HG02938 (cell line): ENCODE data around the gene RARS2.
"Not testable (repeated sequence)": the region's sequence is repeated elsewhere in the genome, so short reads cannot be mapped to it uniquely, and the experiment has no call there.

ENCODE experiments used
- ATAC-seq: cut with Tn5 transposase; IDR thresholded peaks from one replicate; pipeline ENCODE4 v1.9.1; 2021; ENCODE audit warnings: mild to moderate bottlenecking, moderate library complexity; ENCODE audit not compliant: unreplicated experiment

RARS2 gene

GRCh38 chr6:87504441-87504840 is 85.3 kb downstream of the RARS2 start:
- no peak for ATAC-seq

DNA sequence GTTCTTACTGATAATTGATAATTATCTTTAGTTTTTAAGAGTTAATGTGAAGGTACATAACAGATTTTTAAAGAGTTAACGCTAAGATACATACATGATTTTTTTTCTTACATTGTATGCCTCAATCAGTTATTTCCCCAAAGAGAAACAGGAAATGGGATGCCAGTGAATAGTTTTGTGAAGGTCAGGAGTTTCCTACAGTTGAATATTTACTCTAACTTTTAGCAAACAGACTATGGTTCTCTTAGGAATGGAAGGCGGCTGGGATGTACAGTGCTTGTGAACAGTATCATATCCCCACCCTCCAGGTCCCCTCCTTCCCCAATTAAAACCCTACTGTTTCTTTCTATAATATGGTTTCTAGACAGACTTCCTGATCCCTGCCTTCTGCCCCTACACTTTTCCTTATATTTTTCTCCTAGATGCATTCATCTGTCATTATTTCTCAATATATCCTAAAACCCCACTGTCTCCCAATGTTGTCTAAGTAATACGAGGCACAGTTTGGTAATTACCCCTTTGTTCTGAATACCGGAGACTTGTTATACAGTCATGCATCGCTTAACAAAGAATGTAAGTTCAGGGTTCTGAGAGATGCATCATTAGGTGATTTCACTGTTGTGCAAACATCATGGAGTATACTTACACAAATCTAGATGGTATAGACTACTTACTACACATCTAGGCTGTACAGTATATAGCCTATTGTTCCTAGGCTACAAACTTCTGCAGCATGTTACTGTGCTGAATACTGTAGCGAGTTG is 87.8 kb downstream of the RARS2 start:
- no peak for ATAC-seq

GRCh38 chr6:87498048-87498447 is 91.7 kb downstream of the RARS2 start:
- no peak for ATAC-seq

GRCh38 chr6:87494761-87495422 is 94.9 kb downstream of the RARS2 start:
- ATAC-seq, result peak; percentile 92

DNA sequence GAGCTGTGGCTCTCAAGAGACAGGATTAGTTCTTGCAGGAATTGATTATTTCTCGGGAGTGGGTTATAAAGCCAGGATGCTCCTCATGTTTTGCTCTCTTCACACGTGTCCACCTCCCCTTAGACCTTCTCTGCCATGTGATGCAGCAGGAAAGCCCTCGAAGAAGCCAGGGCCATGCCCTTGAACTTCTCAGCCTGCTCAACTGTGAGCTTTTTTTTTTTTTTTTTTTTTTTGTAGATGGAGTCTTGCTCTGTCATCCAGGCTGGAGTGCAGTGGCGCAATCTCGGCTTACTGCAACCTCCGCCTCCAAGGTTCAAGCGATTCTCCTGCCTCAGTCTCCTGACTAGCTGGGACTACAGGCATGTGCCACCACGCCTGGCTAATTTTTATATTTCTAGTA is 100.5 kb downstream of the RARS2 start:
- ATAC-seq, result not testable (repeated sequence)

DNA sequence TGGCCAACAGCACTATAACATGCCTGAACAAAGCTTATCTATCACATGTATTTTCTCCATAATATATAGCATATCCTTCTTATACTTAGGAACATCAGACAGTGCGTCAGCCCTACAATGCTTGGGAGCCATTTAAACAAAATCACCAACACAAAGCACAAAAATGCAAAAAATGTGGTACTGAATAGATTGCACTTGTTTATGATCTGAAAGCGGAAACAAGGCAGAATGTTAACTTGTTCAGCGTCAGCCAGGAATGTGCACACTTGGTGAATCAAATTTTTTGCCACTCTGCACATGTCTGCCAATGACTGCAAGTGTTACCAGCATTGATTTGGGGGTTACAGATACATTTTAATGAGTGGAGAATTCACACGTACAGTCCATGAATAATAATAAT is 102.2 kb downstream of the RARS2 start:
- ATAC-seq, result no peak

- ATAC-seq, result no peak
These were observed 105.3 kb downstream of the RARS2 start for GRCh38 chr6:87484491-87484890.

- no peak for ATAC-seq
These were observed 105.9 kb downstream of the RARS2 start for GRCh38 chr6:87483929-87484328.

DNA sequence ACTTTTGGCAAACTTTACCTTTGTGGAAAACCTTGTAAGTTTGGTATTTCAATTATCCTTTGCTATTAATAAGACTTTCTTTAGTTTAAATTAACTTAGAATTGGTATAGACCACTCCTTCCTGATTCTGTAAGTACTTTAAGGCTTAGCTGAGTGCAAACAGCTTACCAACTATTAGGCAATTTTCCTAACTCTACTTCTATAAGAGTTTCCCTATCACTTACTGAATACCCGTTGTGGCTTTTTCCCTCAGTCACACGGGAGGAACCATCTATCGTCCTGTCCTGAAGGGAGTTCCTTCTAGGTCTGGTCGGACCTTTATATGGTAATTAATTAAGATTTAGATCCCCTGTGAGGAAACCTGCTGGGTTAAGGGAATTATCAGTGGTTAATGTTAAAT is 107.4 kb downstream of the RARS2 start:
- no peak for ATAC-seq

DNA sequence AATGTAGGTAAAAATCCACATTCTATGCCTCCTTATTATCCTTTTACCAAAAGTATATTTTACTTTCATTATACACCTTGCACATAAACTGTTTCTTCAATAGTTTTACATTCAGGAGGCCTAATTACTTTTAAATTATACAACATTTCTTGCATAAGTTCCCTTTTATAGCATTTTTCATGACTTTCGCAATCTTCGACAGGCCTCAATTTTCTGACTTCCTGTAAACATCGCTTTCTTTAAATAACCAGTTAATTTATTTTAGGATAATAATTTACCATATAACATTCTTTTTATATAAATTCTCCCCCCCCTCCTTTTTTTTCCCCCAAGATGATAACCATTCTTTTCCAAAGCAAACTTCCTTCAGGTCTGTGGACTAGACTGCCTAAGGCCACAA is 107.9 kb downstream of the RARS2 start:
- ATAC-seq, result no peak

DNA sequence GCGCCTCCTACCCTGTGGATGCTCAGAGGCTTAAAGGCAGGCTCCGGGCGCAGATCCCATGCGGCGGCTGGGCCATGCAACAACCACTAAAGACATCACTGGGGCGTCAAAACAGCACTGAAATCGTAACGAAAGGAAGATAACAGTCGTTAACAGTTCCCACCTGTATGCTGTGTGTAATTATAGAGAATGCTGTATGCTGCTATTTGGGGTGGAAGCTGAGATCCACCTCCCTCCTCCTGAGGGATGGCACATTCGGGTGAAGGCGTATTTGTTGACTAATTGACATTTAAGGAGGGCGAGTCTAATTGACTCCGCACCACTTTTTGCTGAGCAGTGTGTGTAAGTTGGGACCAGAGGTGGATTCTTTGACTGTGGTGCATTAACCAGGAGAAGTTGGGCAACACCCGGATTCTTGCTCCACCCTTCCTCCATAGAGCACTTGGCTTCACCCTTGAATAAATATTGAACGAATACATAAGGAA is 116.3 kb downstream of the RARS2 start:
- ATAC-seq, result peak; percentile 67

GRCh38 chr6:87472525-87473418 is 117.0 kb downstream of the RARS2 start, which contains the start of gene SLC35A1:
Gene SLC35A1, plus strand, starts transcription at chr6:87472974. Its CDS starts 30 bp downstream, at chr6:87473004.
- peak; percentile 88 for ATAC-seq

- no peak for ATAC-seq
These were observed 124.7 kb downstream of the RARS2 start for GRCh38 chr6:87465051-87465450.
